GM19455 (cell line): ENCODE measurements around the gene ZCCHC7.
"Not testable (repeated sequence)": the region's sequence is repeated elsewhere in the genome, so short reads cannot be mapped to it uniquely, and the experiment has no call there.

ENCODE experiments used
- ATAC-seq: cut with Tn5 transposase; IDR thresholded peaks from one replicate; pipeline ENCODE4 v1.9.1; 2021; ENCODE audit not compliant: unreplicated experiment

ZCCHC7 gene

DNA sequence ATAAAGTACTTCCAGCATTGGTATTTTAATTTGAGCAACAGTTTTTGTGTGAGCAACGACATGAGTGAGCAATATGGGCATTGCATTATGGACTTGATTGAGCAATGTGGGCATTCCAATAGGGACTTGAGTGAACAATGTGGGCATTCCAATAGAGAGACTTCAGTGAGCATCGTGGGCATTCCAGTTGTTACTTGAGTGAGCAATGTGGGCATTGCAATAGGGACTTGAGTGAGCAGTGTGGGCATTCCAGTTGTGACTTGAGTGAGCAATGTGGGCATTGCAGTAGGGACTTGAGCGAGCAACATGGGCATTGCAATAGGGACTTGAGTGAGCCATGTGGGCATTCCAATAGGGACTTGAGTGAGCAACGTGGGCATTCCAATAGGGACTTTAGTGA, 52.2 kb downstream of the ZCCHC7 start:
- no peak for ATAC-seq

DNA sequence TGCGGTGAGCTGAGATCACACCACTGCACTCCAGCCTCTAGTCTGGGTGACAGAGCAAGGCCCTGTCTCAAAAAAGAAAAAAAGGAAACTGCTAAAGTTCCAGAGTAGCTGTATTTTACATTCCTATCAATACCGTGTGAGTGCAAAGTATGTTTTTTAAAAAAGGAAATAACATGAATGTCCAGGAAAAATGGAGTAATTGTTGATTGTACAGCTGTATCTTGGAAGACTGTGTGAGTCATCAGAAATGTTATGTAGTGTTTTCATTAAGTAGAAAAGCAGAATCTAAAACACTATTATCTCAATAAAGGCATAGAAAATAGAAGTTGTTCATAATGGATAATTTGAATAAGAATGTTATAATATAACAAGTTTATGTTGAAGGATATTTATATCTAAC, 53.9 kb downstream of the ZCCHC7 start:
- no peak for ATAC-seq

DNA sequence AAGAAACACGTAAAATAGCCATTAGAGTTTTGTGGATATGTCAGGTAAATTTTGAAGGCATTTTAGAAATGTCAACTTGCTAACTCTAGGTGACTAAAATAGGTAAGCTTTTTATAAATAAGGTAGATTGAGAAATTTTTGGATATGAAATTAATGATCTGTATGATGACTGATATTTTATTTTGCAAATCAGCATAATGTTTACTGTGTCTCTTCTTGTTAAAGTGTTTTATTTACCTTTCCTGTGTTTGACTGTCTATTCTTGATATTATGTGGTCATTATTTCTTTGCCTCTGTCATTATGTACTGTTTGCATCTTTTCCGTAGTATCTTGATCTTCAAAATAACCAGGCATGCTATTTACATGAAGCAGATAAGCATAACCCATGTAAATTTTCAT, 58.4 kb downstream of the ZCCHC7 start:
- ATAC-seq: no peak

DNA sequence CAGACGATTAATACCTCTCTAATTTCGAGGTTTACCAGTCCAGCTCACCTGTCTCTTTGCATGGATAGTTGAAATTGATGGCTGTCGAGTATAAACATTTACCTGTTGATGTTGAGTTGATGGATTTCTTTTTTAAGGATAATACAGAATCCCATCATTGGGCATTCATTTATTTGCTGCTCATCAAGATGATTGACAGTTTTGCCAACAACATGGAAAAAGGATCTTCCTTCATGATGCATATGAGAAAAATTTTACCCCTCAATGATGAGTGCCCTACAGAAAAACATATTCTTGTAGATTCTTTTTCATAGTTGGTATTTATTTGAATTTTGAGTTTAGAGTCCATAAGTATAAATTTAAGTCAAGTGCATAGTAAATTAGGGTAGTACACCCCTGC, 59.2 kb downstream of the ZCCHC7 start:
- no peak for ATAC-seq

DNA sequence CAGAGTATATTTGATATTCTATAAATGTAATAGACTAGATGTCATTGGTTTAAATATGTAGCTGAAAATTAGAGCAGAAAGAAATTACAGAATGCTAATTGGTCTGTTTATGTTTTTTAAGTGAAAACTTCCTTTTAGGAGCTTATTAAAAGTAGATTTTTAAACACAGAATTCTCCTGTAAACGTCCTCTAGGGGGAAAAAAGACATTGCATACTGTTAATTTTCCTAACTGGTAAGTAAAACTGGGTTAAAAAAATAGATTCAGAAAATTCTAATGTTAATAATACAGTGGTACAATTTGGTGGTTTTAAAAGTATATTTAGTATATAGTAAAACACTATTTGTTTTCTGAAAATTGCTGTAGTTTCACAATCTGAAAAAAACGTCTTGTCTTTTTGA, 59.8 kb downstream of the ZCCHC7 start:
- no peak for ATAC-seq

DNA sequence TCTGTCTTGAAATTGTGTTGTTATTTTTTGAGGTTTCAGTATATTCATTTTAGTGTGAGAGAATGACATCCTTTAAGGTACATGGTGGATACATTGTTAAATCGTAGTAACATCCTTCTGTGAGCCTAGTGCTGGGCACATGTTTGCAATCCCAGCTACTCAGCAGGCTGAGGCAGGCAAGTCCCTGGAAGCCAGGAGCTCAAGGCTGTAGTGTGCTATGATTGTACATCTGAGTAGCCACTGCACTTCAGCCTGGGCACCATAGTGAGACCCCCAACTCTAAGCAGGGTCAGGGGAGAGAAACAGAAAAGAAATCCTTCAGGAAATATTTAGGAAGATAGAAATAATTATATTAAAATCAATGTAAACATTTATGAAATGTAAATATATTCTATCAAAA, 62.3 kb downstream of the ZCCHC7 start:
- ATAC-seq: no peak

DNA sequence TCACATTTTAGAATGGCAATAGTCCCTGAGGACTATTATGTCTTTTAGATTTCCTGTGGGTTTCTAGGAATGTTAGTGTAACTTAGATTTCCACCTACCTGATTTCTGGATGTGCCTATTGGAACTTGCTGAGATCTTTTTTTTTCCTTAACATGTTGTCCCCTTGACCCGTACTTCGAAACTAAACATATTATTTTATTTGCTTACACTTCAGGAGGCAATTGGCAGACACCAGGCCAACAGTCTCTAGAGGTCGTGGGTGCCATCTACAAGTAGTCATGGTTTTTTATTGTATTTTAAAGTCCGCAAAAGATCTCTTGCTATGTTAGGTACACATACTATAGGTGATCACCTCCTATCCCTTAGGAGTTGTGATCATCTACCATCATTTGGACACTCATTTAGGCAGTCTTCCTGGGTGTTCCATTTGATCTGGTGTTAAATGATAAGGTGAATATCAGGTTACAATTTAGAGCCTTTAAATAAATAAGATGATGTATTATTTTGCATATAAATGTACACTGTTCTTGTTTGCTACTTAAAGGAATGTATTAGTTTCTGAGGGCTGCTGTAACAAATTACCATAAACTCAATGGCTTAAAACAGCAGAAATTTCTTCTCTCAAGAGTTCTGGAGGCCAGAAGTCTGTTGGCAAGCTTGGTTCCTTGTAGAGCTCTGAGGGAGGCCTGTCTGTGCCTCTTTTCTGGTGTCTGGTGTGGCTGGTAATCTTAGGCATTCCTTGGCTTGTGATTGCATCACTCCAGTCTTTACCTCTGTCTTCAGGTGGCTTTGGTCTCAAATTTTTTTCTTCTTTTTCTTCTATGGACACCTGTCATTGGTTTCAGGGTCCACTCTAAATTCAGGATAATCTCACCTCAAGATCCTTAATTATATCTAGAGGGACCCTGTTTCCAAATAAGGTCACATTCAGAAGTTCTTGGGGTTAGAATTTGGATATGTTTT, 64.8 kb downstream of the ZCCHC7 start:
- no peak for ATAC-seq

DNA sequence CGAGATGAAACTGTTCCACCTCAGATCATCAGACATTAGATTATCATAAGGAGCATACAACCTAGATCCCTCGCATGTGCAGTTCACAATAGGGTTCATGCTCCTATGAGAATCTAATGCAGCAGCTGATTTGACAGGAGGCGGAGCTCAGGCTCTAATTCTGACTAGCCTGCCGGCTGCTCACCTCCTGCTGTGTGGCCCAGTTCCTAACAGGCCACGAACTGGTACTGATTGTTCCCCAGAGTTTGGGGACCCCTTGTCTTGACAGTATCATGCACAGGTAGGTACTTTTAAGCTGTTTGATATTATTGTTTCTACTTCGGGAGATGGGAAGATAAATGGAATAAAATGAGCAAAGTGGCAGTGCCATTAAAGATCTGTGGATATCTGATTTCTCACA, 66.9 kb downstream of the ZCCHC7 start:
- peak; percentile 70 for ATAC-seq

DNA sequence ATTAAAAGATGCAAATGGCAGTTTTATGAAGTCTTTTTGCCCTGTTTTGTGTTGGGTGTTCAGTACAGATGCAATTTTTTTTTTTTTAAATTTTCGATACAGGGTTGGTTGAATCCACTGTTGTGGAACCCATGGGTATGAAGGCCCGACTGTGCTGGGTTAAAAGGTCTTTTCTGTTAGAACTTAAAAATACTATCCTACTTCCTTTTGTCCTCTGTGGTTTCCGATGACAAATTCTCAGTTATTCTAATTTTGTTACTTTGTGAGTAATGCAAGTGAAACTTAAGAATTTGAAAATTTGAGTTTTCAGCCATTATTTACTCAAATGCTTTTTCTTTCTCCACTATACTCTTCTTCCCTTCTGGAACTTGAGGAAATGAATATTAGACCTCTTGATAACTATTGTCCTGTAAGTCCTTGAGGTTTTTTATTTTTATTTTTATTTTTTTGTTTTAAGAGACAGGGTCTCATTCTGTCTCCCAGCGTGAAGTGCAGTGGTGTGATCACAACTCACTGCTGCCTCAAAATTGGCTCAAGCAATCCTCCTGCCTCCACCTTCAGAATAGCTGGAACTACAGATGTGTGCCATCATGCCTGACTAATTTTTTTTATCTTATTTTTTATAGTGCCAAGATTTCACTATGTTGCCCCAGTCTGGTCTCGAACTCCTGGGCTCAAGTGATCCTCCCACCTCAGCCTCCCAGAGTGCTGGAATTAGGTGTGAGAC, 67.5 kb downstream of the ZCCHC7 start:
- peak; percentile 73 for ATAC-seq

DNA sequence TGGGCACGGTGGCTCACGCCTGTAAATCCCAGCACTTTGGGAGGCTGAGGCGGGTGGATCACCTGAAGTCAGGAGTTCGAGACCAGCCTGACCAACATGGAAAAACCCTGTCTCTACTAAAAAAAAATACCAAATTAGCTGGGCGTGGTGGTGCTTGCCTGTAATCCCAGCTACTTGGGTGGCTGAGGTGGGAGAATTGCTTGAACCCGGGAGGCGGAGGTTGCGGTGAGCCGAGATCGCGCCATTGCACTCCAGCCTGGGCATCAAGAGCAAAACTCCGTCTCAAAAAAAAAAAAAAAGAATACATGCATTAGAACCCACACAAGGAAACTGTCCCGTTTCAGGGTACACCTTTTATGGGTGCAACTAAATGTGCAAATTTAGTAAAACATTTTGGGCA, 70.4 kb downstream of the ZCCHC7 start:
- ATAC-seq: not testable (repeated sequence)

DNA sequence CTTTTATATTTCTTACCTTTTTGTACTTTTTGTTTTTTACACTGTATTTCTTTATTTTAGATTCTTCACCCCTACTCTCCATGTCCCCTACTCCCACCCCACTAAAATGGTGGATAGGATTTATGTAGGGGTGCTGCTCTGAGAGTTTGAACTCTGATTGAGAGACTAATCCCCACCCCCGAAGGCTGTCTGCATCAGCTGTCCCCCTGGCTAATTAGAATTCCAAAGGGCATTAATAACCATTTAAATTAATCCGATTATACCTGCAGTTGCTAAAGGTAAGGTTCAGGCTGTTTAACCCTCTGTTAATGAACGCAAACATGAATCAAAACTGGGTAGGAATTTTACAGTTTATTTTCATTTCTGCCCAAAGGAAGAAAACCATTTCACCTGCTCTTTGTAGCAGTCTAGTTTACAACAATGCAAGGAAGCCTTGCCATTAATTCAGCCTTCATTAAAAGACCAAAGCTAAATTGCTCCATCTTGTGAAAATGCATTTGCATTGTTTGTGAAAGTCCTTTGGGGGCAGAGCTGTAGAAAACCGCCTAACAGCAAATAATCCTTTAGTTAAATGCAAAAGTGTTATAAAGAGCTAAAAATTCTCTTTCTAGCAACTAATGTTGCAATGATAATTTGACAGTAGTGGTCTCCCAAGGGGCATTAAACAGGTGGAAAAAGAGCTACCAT, 71.2 kb downstream of the ZCCHC7 start:
- ATAC-seq: no peak

DNA sequence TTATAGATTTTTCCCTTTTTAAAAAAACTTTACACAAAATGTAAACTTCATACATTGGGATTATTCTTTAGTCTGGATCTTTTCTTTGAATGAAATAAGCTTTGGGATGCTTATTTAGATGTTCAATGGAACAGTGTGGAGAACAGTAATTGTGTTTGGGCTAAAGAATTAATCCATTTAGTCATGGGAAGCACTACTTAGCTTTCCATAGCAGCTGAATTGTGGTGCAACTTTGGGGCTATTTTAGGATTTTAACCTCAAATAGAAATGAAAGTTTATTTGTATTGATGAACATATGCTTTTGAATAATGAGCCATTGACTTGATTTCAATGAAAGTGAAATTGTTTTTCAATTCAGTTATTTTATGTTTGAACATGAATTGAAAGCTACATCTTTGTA, 72.4 kb downstream of the ZCCHC7 start:
- no peak for ATAC-seq

DNA sequence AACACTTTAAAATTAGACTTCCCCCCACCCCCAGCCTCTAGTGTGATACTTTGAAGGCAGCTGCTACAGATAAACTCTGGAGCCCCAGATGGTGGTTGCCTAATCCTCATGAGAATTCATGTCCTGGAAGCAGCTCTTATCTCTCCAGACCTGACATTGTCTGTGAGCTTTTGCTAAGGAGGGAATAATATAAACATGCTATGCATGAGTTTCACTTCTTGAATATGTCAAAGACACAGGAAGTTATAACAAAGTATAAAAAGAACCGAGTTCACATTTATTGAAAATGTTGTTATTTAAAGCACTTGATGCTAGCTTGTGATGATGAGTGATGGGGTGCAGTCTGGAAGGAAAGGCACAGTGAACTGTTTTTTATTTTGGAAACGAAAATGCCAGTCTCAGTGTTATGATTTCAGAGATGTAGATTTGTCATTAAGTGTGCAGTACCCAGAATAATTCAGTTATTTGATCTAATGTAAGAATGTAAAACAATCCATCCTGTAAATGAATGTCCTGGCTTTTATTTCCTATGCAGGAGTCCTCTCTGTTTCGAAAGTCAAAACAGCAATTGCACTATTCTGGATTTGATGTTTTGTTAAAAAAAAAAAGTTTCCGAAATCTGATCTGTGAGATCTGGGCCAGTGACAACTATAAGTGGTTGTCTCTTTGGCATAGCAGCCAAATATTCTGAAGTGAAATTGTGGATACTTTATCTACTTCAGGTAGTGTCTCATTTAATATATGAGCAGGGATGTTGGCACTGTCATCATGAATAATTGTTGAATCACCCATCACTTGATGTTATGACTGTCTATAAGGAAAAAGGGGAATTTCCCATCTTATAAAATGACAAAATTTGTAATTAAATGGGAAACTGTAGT, 77.0 kb downstream of the ZCCHC7 start:
- ATAC-seq: peak; percentile 53

DNA sequence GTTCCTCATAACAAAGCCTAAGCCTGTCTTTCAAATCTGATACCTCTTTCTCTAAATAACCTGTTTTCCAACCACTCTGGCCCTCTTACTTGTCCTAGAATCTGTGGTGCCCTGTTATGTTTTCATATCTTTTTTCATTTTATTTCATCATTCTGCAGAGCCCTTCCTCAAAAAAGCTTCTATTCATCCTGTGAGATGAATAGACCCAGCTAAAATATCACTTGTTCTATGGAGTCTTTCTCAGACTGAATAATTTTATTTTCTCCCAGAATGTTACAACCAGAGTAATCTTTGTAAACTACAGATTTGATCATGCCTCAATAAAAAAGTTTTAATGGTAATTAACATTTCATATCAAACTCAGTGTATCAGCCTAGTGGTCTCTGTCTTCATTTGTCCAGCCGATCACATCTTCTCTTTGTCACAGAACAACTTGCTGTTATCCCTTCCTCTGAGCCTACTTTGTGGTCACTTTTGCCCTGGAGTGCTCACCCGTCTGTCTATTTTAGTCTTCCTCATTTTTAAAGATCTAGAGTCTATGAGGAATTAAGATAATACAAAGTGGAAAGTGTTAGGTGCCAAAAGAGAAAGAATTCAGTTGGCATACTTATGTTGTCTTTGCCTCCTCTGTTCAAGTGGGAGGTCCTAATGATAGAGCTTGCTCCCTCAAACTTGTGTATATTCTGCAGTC, 77.8 kb downstream of the ZCCHC7 start:
- ATAC-seq: no peak

DNA sequence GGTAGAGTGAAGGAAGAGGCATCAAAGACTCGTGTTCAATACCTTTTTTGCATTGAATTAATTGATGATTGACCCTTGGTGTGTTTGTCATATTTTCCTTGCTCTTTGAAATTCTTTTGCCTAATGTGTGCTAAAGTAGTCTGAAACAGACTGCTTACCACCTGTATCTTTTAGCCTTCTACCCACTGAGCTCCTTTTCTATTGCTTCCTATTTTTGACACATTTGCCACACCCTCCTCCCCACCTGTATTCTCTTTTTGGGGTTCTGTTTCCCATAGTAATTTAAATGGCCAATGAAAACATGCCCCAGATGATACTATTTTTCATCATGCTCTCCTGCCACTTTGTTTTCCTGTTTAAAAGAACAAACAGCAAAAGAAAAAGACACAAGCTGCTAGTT, 78.5 kb downstream of the ZCCHC7 start:
- ATAC-seq: no peak

DNA sequence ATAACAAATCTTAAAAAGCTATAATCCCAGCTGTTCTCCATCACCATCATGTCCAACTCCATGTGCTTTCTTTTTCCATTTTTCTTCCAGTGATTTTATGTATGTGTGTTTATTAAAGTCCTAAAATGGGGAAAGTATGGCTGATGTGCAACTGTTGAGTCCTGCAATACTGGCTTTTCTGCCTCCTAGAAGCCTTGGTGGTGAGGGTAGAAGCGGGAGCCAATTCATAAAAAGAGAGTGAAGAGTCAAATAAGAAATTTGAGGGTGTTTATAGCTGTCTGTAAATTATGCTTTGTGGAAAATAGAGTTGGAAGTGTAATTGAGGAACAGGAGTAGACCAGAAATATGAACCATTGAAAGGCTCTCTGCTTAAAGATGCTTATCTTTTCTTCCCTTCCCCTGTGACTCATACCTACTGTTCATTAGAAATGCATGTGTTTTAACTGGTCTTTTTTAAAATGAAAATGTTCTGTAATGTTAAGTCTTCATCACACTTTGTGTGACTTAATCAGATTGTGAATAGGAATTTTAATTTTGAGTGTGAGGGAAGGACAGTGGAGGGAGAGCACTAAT, 80.1 kb downstream of the ZCCHC7 start:
- no peak for ATAC-seq

DNA sequence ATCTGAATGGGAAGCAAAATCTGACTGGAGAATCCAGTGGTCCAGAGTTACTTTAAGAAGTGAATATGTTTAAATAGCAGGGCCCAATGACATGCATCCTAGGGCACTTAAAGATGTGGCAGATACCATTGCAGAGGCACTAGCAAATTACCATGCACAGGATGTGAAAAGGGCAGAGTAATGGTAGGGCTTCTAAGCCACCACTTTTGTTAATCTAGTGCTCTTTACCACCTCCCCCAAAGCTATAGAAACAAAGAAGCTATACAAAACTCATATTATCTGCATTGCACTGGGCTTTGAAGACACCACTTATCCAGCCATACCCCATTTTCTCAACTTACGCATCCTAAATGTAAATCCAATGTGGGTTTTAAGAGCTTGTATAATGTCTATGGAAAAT, 81.2 kb downstream of the ZCCHC7 start:
- no peak for ATAC-seq

DNA sequence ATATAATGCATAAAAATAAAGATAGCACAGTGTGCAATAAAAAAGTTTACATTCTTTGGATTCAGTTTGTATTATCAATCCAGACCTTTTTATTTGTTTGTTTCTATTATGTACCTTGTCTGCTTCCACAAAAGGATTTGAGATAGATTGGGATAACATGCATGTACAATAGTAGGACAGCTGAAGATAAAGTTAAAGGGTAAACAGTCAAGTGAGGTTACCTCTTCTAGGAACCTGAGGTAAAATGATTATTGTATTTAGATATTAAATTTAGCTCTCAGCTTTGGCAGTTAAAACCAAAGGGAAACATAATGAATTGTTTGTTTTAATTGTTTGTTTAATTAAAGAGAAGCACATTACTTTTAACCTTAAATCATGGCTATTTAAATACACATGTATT, 81.7 kb downstream of the ZCCHC7 start:
- no peak for ATAC-seq

DNA sequence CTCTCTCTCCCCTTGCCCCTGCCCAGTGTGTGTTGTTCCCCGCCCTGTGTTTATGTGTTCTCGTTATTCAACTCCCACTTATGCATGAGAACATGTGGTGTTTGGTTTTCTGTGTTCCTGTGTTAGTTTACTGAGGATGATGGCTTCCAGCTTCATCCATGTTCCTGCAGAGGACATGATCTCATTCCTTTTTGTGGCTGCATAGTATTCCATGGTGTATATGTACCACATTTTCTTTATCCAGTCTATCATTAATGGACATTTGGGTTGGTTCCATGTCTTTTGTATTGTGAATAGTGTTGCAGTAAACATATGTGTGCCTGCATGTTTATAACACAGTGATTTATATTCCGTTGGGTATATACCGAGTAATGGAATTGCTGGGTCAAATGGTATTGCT, 83.1 kb downstream of the ZCCHC7 start:
- not testable (repeated sequence) for ATAC-seq

DNA sequence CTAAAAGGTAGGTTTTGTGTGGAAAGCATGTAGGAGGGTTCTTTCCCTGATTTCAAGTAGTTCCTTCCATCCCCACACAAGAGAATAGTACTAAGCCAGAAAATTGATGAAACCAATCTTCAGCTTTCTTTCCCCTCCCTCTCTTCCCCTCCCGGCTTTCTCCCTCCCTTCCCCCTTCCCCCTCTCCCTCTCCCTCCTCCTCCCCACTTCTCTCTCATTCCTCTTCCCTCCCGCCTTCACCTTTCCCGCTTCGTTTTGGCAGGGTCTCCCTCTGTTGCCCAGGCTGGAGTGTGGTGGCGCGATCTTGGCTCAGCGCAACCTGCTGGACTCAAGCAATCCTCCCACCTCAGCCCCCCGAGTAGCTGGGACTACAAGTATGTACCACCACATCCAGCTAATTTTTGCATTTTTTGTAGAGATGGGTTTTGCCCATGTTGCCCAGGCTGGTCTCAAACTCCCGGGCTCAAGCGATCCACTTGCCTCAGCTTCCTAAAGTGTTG, 85.8 kb downstream of the ZCCHC7 start:
- no peak for ATAC-seq
